NAMALWA (cell line): Measurements from ENCODE around the gene NEK1.
A peak's percentile ranks its signal among the peaks of the same experiment; 100 is the strongest.
"Not testable (repeated sequence)": the region's sequence is repeated elsewhere in the genome, so short reads cannot be mapped to it uniquely, and the experiment has no call there.

Experiments used
- DNase-seq: peaks from one replicate; pipeline ENCODE4 v3.0.0-alpha.2; 2015; ENCODE audit warnings: low spot score

Gene NEK1

GRCh38 chr4:169601016-169601771 is 11.2 kb downstream of the NEK1 start:
- DNase-seq: no peak

GRCh38 chr4:169594560-169595195 is 17.7 kb downstream of the NEK1 start:
- no peak for DNase-seq

- DNase-seq: no peak
These were observed 19.3 kb downstream of the NEK1 start for GRCh38 chr4:169593050-169593560.

- no peak for DNase-seq
These were observed 28.8 kb downstream of the NEK1 start for GRCh38 chr4:169583563-169583962.

GRCh38 chr4:169582706-169583105 is 29.7 kb downstream of the NEK1 start:
- no peak for DNase-seq

GRCh38 chr4:169582203-169582602 is 30.2 kb downstream of the NEK1 start:
- no peak for DNase-seq

GRCh38 chr4:169573889-169574288 is 38.5 kb downstream of the NEK1 start:
- DNase-seq: no peak

- no peak for DNase-seq
These were observed 40.9 kb downstream of the NEK1 start for GRCh38 chr4:169571435-169571834.

GRCh38 chr4:169571012-169571411 is 41.4 kb downstream of the NEK1 start:
- not testable (repeated sequence) for DNase-seq

- not testable (repeated sequence) for DNase-seq
These were observed 42.1 kb downstream of the NEK1 start for GRCh38 chr4:169570266-169570665.

- not testable (repeated sequence) for DNase-seq
These were observed 43.2 kb downstream of the NEK1 start for GRCh38 chr4:169569188-169569587.

GRCh38 chr4:169567916-169568315 is 44.5 kb downstream of the NEK1 start:
- no peak for DNase-seq

- peak; percentile 74 for DNase-seq
These were observed 46.2 kb downstream of the NEK1 start for GRCh38 chr4:169566021-169566818.

GRCh38 chr4:169565606-169566005 is 46.8 kb downstream of the NEK1 start:
- no peak for DNase-seq

GRCh38 chr4:169557061-169557636 is 55.2 kb downstream of the NEK1 start:
- no peak for DNase-seq

GRCh38 chr4:169546548-169546947 is 65.8 kb downstream of the NEK1 start:
- not testable (repeated sequence) for DNase-seq

GRCh38 chr4:169540774-169541173 is 71.6 kb downstream of the NEK1 start:
- DNase-seq: no peak

- DNase-seq: no peak
These were observed 82.3 kb downstream of the NEK1 start for GRCh38 chr4:169530048-169530447.

- no peak for DNase-seq
These were observed 88.6 kb downstream of the NEK1 start for GRCh38 chr4:169523796-169524195.

GRCh38 chr4:169510617-169511016 is 101.8 kb downstream of the NEK1 start:
- DNase-seq: no peak

- no peak for DNase-seq
These were observed 105.5 kb downstream of the NEK1 start for GRCh38 chr4:169506903-169507302.

- DNase-seq: not testable (repeated sequence)
These were observed 112.5 kb downstream of the NEK1 start for GRCh38 chr4:169499907-169500306.
